Tibial nerve (tissue), 4 donors: ENCODE measurements around the gene ANXA7.

Source experiments
- EP300 ChIP-seq, 2 donors: sonication (generic); formaldehyde crosslinking; IDR thresholded peaks; one replicate each; pipeline ENCODE4 v1.6.1; 2017; ENCODE audit warnings: antibody characterized with exemption in 2 of 2, mild to moderate bottlenecking in 1 of 2
- POLR2A ChIP-seq, 2 donors: fragments of 450-650 bp; IDR thresholded peaks; one replicate each; pipeline ENCODE4 v1.6.1; 2017; ENCODE audit warnings: antibody characterized with exemption in 2 of 2, mild to moderate bottlenecking in 2 of 2, moderate library complexity in 2 of 2
- TF ChIP-seq, protein P1 (sequence below), 5 experiments: fragments of 200-600 bp in 3 of 5; fragments of 450-650 bp in 2 of 5; sonication (generic) in 3 of 5; IDR thresholded peaks; one replicate each; pipeline ENCODE4 v1.5.1; 2016 to 2019; ENCODE audit warnings: antibody characterized with exemption in 5 of 5, mild to moderate bottlenecking in 3 of 5, moderate library complexity in 2 of 5

DNA sequence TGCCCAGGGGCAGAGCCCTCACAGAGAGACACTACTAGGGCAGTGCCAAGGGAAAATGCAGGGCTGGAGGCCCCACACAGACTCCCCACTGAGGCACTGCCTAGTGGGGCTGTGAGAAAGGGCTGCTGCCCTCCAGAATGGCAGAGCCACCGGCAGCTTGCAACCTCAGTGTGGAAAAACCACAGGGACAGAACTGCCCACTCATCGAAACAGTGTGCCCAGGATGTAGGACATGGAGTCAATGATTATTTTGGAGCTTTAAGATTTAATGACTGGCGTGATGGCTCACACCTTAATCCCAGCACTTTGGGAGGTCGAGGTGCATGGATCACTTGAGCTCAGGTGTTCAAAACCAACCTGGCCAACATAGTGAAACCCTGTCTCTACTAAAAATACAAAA lies 47.0 kb upstream of the ANXA7 start:
- TF ChIP-seq EP300 (IDR thresholded peaks at IDR 0.05) (no peak), POLR2A (IDR thresholded peaks at IDR 0.05) (no peak)
- TF ChIP-seq, protein P1, sequence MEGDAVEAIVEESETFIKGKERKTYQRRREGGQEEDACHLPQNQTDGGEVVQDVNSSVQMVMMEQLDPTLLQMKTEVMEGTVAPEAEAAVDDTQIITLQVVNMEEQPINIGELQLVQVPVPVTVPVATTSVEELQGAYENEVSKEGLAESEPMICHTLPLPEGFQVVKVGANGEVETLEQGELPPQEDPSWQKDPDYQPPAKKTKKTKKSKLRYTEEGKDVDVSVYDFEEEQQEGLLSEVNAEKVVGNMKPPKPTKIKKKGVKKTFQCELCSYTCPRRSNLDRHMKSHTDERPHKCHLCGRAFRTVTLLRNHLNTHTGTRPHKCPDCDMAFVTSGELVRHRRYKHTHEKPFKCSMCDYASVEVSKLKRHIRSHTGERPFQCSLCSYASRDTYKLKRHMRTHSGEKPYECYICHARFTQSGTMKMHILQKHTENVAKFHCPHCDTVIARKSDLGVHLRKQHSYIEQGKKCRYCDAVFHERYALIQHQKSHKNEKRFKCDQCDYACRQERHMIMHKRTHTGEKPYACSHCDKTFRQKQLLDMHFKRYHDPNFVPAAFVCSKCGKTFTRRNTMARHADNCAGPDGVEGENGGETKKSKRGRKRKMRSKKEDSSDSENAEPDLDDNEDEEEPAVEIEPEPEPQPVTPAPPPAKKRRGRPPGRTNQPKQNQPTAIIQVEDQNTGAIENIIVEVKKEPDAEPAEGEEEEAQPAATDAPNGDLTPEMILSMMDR (IDR thresholded peaks at IDR 0.05), result no peak
